PFSK-1 (cell line): ENCODE results near the gene CUBN.

Experiments
- FOXP2 ChIP-seq: optimal IDR thresholded peaks from 2 replicates; pipeline ENCODE3; 2011; ENCODE audit warnings: borderline replicate concordance, control low read depth, inconsistent platforms; ENCODE audit not compliant: insufficient read depth; ENCODE audit errors: extremely low read length, extremely low read depth
- POLR2AphosphoS5 ChIP-seq: IDR thresholded peaks from 2 replicates; pipeline ENCODE4 v1.6.1; 2012; ENCODE audit warnings: low read depth, mild to moderate bottlenecking, control low read depth, low read length, moderate library complexity
- REST ChIP-seq, 2 experiments: IDR thresholded peaks; 2 replicates each; pipeline versions ENCODE4 v1.6.1 to v1.8.0; 2011 to 2012; ENCODE audit warnings: low read depth in 2 of 2, low read length in 2 of 2, control low read depth in 1 of 2, inconsistent platforms in 1 of 2, mild to moderate bottlenecking in 1 of 2, moderate library complexity in 1 of 2; ENCODE audit not compliant: insufficient read depth in 1 of 2
- SIN3A ChIP-seq: IDR thresholded peaks from 2 replicates; pipeline ENCODE4 v1.6.1; 2012; ENCODE audit warnings: mild to moderate bottlenecking, low read length, moderate library complexity, borderline replicate concordance; ENCODE audit not compliant: insufficient read depth
- TAF1 ChIP-seq: IDR thresholded peaks from 2 replicates; pipeline ENCODE4 v1.6.1; 2012; ENCODE audit warnings: low read length, control low read depth, borderline replicate concordance; ENCODE audit not compliant: insufficient read depth

CUBN gene

GRCh38 chr10:17134282-17134681 is 4.7 kb upstream of the CUBN start:
- TF ChIP-seq TAF1, result no peak
- TF ChIP-seq REST (IDR thresholded peaks at IDR 0.05; ENCODE audit: insufficient read depth in 1 of 2, low read depth in 2 of 2, low read length in 2 of 2), result no peak
- no peak for TF ChIP-seq SIN3A
- TF ChIP-seq FOXP2, result no peak
- no peak for TF ChIP-seq POLR2AphosphoS5

GRCh38 chr10:17128261-17128660 is 1.4 kb downstream of the CUBN start:
- TF ChIP-seq TAF1 (no peak), POLR2AphosphoS5 (no peak), FOXP2 (no peak), SIN3A (no peak), REST (IDR thresholded peaks at IDR 0.05; ENCODE audit: insufficient read depth in 1 of 2, low read depth in 2 of 2, low read length in 2 of 2) (no peak)

GRCh38 chr10:17126327-17126726 is 3.3 kb downstream of the CUBN start:
- TF ChIP-seq FOXP2 (no peak), REST (IDR thresholded peaks at IDR 0.05; ENCODE audit: insufficient read depth in 1 of 2, low read depth in 2 of 2, low read length in 2 of 2) (no peak), POLR2AphosphoS5 (no peak), SIN3A (no peak), TAF1 (no peak)

- TF ChIP-seq FOXP2, result no peak
- no peak for TF ChIP-seq SIN3A
- no peak for TF ChIP-seq REST (IDR thresholded peaks at IDR 0.05; ENCODE audit: insufficient read depth in 1 of 2, low read depth in 2 of 2, low read length in 2 of 2)
- TF ChIP-seq TAF1, result no peak
- no peak for TF ChIP-seq POLR2AphosphoS5
Measured at GRCh38 chr10:17125206-17125893, 4.3 kb downstream of the CUBN start.
